ENCODE results near the gene RAB30.

GRCh38 chr11:83027289-83027688, 44.4 kb downstream of the RAB30 start:
- TF ChIP-seq, protein P1, sequence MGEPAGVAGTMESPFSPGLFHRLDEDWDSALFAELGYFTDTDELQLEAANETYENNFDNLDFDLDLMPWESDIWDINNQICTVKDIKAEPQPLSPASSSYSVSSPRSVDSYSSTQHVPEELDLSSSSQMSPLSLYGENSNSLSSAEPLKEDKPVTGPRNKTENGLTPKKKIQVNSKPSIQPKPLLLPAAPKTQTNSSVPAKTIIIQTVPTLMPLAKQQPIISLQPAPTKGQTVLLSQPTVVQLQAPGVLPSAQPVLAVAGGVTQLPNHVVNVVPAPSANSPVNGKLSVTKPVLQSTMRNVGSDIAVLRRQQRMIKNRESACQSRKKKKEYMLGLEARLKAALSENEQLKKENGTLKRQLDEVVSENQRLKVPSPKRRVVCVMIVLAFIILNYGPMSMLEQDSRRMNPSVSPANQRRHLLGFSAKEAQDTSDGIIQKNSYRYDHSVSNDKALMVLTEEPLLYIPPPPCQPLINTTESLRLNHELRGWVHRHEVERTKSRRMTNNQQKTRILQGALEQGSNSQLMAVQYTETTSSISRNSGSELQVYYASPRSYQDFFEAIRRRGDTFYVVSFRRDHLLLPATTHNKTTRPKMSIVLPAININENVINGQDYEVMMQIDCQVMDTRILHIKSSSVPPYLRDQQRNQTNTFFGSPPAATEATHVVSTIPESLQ (CRISPR knock-in tag; IDR thresholded peaks at IDR 0.05): no peak
- TF ChIP-seq ESRRA (IDR thresholded peaks at IDR 0.05; ENCODE audit: borderline replicate concordance, low read depth) (no peak), MAZ (CRISPR knock-in tag; conservative IDR thresholded peaks at IDR 0.05 in 1 of 2, IDR thresholded peaks at IDR 0.05 in 1 of 2) (no peak), TFE3 (CRISPR knock-in tag; IDR thresholded peaks at IDR 0.05) (no peak), ZNF609 (CRISPR knock-in tag; IDR thresholded peaks at IDR 0.05; ENCODE audit: borderline replicate concordance) (no peak), POLR2AphosphoS5 (IDR thresholded peaks at IDR 0.05; ENCODE audit: control insufficient read depth, insufficient read depth, low read depth, low read length) (no peak)
- TF ChIP-seq, protein P2, sequence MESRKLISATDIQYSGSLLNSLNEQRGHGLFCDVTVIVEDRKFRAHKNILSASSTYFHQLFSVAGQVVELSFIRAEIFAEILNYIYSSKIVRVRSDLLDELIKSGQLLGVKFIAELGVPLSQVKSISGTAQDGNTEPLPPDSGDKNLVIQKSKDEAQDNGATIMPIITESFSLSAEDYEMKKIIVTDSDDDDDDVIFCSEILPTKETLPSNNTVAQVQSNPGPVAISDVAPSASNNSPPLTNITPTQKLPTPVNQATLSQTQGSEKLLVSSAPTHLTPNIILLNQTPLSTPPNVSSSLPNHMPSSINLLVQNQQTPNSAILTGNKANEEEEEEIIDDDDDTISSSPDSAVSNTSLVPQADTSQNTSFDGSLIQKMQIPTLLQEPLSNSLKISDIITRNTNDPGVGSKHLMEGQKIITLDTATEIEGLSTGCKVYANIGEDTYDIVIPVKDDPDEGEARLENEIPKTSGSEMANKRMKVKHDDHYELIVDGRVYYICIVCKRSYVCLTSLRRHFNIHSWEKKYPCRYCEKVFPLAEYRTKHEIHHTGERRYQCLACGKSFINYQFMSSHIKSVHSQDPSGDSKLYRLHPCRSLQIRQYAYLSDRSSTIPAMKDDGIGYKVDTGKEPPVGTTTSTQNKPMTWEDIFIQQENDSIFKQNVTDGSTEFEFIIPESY (CRISPR knock-in tag; IDR thresholded peaks at IDR 0.05): no peak
- TF ChIP-seq, protein P3, sequence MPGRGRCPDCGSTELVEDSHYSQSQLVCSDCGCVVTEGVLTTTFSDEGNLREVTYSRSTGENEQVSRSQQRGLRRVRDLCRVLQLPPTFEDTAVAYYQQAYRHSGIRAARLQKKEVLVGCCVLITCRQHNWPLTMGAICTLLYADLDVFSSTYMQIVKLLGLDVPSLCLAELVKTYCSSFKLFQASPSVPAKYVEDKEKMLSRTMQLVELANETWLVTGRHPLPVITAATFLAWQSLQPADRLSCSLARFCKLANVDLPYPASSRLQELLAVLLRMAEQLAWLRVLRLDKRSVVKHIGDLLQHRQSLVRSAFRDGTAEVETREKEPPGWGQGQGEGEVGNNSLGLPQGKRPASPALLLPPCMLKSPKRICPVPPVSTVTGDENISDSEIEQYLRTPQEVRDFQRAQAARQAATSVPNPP (IDR thresholded peaks at IDR 0.05; ENCODE audit: borderline replicate concordance, insufficient read depth, insufficient read length): no peak
- TF ChIP-seq, protein P4, sequence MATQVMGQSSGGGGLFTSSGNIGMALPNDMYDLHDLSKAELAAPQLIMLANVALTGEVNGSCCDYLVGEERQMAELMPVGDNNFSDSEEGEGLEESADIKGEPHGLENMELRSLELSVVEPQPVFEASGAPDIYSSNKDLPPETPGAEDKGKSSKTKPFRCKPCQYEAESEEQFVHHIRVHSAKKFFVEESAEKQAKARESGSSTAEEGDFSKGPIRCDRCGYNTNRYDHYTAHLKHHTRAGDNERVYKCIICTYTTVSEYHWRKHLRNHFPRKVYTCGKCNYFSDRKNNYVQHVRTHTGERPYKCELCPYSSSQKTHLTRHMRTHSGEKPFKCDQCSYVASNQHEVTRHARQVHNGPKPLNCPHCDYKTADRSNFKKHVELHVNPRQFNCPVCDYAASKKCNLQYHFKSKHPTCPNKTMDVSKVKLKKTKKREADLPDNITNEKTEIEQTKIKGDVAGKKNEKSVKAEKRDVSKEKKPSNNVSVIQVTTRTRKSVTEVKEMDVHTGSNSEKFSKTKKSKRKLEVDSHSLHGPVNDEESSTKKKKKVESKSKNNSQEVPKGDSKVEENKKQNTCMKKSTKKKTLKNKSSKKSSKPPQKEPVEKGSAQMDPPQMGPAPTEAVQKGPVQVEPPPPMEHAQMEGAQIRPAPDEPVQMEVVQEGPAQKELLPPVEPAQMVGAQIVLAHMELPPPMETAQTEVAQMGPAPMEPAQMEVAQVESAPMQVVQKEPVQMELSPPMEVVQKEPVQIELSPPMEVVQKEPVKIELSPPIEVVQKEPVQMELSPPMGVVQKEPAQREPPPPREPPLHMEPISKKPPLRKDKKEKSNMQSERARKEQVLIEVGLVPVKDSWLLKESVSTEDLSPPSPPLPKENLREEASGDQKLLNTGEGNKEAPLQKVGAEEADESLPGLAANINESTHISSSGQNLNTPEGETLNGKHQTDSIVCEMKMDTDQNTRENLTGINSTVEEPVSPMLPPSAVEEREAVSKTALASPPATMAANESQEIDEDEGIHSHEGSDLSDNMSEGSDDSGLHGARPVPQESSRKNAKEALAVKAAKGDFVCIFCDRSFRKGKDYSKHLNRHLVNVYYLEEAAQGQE (IDR thresholded peaks at IDR 0.05; ENCODE audit: borderline replicate concordance): no peak
- TF ChIP-seq, protein P4 (CRISPR knock-in tag; IDR thresholded peaks at IDR 0.05; ENCODE audit: low read depth): no peak
